Measurements from ENCODE around the gene TMEM192.
A peak's percentile ranks its signal among the peaks of the same experiment; 100 is the strongest.
"Not testable (repeated sequence)": the region's sequence is repeated elsewhere in the genome, so short reads cannot be mapped to it uniquely, and the experiment has no call there.

The TMEM192 gene

DNA sequence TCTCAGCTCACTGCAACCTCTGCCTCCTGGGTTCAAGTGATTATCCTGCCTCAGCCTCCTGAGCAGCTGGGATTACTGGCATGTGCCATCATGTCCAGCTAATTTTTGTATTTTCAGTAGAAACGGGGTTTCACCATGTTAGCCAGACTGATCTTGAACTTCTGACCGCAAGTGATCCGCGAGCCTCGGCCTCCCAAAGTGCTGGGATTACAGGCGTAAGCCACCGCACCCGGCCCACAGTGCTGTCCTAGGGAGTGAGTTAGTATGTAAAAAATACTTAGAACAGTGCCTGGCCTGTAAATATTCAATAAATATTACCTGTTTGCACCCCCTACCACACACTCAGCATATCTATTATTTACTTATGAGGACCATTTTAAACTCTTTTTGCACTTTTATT is 20.5 kb downstream of the TMEM192 start:
- DNase-seq (ENCODE audit: low spot score) = not testable (repeated sequence)

DNA sequence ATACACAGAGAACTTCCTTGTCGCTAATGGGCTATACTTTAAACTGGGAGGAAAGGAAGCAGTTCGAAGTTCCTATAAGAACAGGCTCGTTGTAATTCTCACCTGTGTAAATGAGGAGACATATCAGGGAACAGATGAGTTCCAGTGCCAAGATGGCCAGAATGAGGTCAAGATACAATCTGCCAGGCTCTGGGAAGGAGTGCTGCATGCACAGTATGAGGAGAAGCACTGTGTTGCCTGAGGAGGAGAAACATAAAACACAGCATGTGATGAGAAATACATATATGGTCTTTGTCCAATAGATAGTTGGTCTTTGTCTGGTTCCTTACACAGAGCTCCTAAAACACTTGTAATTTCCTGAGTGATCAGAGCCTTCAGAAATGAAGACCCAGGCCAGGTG is 24.3 kb downstream of the TMEM192 start:
- peak; percentile 54 for DNase-seq (ENCODE audit: low spot score)

DNA sequence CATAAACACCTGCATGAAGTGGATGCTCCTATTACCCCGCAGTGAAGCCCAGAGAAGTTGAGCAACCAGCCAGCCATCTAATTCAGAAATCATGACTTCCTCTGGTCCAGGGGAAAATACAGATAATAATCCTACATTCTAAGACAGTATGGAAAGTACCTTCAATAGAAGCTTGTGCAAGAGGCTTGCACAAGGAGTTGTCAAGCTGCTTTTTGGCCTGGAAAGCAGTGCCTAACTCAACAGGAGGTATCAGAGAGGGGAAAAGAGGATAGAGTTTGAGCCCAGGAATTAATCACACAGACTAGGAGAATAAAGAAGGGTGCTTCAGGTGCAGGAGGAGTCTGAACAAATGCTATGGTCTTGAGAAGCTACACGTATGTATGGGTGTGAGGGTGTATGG is 26.7 kb downstream of the TMEM192 start:
- DNase-seq (ENCODE audit: low spot score) = no peak

DNA sequence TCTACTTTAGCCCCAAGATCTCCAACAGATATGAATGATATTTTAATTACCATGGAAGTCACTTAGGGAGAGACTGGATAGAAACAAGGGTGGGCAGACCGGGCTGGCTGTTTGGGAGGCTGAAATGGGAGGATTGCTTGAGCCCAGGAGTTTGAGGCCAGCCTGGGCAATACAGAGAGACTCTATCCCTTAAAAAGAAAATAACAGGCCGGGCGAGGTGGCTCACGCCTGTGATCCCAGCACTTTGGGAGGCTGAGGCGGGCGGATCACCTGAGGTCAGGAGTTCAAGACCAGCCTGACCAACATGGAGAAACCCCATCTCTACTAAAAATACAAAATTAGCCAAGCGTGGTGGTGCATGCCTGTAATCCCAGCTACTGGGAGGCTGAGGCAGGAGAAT is 27.9 kb downstream of the TMEM192 start:
- not testable (repeated sequence) for DNase-seq (ENCODE audit: low spot score)

DNA sequence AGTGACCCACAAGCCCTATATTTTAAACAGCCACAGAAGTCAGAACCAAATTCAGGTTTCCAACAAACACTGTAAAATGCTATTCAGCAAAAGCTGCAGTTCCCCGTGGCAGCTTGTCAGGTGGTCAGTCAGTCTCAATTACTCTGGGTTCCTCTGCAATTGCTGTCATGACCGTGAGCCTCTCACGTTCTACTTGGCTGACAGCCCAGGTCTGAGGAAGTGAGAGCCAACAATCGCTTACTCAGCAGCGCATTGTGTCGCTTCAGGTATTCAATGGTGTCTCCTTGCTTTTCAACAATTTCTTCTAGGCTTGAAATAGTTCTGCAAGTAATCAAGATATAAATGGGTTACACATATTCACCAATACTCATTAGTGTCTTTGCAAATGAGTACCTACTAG is 33.2 kb downstream of the TMEM192 start:
- peak; percentile 69 for DNase-seq (ENCODE audit: low spot score)

DNA sequence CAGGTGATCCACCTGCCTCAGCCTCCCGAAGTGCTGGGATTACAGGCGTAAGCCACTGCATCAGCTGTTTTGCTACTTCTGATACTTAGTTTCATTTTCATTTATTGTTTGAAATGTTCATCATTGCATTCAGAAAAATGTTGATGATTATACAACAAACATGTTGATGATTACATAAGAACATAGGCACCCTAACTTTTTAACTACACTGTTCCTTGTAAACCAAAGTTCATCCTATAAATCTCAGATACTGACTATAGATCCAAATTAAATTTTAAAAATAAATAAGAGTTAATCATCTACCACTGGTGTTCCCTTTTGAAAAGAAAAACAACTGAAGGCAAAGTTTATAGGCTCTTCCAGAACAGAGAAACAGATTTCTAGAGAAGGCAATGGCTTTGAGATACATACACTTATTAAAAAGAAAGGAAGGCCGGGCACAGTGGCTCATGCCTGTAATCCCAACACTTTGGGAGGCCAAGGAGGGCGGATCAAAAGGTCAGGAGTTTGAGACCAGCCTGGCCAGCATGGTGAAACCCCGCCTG is 35.6 kb downstream of the TMEM192 start:
- DNase-seq (ENCODE audit: low spot score) = no peak

DNA sequence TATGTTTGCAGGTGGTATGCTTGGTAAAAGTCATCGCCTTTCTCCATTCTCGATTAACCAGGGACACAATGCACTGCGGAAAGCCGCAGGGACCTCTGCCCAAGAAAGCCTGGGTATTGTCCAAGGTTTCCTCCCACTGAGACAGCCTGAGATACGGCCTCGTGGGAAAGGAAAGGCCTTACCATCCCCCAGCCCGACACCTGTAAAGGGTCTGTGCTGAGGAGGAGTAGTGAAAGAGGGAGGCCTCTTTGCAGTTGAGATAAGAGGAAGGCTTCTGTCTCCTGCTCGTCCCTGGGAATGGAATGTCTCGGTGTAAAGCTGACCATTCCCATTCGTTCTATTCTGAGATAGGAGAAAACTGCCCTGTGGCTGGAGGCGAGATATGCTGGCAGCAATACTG is 39.3 kb downstream of the TMEM192 start:
- DNase-seq (ENCODE audit: low spot score) = not testable (repeated sequence)

DNA sequence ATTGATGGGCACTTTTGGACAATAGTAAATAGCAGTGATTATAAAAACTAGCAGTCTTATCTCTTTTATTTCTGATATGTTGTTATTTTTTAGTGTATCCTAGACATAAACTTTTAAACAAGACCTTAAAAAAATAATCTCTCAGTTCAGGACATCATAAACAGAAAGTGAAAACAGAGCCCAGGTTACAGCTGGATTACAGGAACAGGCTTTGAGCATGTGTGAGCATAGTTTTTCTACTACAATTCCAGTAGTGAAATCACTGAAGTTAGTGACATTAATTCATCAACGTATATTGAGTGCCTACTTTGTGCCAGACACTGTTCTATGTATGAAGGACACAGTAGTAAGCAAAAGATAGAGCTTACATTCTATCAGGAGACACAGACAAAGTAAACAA is 42.1 kb downstream of the TMEM192 start:
- no peak for DNase-seq (ENCODE audit: low spot score)

DNA sequence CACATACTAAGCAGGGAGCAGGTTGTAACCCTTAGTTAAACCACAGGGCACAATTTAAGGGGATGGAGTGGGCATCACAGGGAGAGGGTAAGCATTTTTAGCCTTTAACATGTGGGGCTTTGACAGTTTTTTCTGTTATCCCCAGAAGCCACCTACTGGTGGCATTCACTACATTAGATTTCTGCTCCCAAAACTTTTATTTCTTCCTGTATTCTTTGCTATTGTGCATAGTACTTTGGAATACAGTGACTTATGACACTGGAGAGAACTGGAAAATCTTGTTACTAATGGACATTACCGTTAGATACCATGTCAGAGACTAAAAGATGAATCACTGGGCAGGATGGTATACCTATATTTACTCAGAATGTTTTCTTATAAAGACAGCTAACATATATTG is 51.7 kb downstream of the TMEM192 start:
- DNase-seq (ENCODE audit: low spot score) = no peak

DNA sequence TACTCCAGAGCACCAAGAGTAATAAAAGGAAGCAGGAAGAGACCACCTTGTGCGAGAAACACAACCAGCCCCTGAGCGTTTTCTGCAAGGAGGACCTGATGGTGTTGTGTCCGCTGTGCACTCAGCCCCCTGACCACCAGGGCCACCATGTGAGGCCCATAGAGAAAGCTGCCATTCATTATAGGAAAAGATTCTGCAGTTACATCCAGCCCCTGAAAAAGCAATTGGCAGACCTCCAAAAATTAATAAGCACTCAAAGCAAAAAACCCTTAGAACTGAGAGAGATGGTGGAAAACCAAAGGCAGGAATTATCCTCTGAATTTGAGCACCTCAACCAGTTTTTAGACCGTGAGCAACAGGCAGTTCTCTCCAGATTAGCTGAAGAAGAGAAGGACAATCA is 53.3 kb downstream of the TMEM192 start:
- no peak for DNase-seq (ENCODE audit: low spot score)

DNA sequence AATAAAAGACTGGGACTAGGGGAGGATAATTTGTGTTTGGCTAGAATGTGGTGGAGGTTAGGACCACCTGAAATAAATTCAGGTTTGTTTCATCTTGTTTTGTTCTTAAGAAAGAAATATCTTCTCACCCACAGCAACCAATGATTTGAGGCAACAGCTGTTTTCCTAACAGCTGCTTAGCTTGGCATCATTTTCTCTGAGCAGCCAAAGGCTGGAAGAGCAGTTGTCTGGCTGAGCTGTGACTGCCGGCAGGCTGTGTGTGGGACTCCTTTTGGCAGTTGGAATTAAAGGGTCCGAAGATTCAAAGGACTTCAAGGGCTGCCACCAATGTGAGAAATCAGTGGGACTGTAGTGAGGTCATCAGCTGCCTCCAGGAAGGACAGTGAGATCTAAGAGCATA is 54.0 kb downstream of the TMEM192 start:
- no peak for DNase-seq (ENCODE audit: low spot score)

DNA sequence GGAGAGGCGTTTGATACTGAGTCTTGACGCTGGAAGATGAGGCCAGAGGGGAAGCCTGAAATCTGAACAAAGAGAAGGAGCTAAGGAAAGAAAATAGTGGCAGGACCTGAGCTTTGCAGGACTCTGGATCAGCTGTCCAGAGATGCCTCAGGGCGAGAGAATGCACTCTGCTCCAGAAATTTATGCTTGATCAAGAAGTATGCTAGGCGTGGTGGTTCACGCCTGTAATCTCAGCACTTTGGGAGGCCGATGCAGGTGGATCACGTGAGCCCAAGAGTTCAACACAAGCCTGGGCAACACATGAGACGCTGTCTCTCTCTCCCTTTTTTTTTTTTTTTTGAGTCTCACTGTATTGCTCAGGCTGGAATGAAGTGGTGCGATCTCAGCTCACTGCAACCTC is 57.1 kb downstream of the TMEM192 start:
- DNase-seq (ENCODE audit: low spot score) = no peak

DNA sequence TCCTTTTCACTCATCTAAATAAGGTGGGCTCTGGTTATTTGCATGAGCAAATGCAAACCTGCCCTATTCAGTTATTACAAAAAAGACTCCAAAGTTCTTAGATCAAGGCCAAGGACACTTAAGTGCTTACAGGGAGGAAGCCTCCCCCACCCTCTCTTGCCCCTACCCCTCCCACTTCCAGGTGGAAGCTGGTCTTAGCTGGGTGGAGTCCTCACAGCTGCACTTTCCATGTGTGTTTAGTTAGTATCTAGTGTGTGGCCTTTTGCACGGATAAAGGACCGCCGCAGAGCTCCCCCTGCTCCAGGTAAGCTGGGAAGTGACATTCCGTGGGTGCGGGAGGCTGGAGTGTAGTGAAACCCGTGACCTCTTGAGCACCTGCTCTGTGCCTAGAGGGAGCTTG is 59.0 kb downstream of the TMEM192 start, which contains the start of gene TRIM75:
Gene TRIM75 (plus strand): TSS at position 222 of the 400 bp plus-strand sequence. CDS start 5,282 bp downstream, outside the sequence.
- DNase-seq (ENCODE audit: low spot score) = no peak

DNA sequence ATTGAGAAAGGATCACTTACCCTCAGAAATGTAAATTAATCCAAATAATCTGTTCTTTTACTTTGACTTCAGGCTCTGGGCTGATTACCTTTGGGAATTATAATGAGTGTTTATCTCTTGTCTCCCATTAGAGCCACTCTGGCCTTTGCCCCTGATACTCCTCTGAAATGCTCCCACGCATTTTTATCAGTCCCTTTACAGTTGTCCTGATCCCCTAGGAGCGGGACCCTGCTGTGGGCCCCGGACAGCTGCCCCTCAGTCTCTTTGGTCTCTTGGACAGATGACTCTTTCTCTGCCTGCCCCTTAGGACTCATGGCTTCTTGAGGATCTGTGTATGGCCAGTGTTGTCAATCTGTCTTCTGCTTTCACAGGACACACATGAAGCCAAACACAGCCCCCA is 60.0 kb downstream of the TMEM192 start:
- DNase-seq (ENCODE audit: low spot score) = no peak

DNA sequence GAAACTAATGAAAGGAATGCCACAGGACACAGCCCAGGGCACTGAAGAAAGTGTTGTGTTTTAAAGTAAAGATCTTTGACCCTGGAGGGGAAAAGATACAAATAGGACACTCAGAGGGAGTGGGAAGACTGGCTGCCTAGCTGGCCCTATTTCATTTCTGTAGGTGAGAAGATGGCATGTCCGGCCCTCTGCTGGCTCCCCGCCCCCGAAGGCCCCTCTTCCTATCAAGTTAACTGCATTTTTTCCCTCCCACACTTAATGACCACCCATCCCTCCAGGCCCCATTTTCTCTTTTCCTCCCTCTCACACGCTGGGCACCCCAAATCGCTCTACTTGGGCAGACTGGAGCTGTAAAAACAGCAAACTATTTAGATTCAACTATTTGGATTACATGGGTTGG is 64.5 kb downstream of the TMEM192 start:
- DNase-seq (ENCODE audit: low spot score) = no peak

DNA sequence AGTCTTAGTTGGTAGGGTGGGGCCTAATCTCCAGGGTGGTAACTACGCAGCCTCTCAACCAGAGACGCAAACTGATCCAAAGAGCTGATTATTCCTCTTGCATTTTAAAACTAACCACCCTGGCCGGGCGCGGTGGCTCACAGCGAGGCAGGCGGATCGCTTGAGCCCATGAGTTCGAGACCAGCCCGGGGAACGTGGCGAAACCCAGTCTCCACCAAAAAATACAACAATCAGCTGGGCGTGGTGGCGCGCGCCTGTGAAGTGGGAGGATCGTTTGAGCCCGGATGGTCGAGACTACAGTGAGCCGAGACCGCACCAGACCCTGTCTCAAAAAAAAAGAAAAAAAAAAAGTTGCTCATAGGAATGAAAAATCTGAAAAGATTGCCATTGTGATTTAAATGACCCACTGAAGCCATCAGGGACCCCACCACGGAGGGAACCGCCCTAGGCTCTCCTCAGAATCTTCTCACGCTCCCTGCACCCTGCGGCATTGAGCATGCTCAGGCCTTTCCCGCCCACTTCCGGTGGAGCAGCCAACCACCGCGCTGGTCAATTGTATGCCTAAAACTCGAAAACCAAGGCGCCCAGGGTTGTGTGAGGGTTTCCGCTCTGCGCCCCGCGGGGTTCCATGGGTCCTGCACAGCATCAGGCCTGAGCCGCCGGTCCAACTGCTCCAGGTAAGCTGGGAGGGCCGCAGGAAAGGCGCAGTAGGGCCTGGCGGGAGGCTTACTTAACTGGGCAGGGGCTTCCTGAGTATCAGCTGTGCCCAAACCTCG is 81.0 kb downstream of the TMEM192 start, which contains the start of gene TRIM60:
Gene TRIM60 (plus strand): TSS at position 564 of the 776 bp plus-strand sequence. CDS start 8,074 bp downstream, outside the sequence.
- no peak for DNase-seq (ENCODE audit: low spot score)

DNA sequence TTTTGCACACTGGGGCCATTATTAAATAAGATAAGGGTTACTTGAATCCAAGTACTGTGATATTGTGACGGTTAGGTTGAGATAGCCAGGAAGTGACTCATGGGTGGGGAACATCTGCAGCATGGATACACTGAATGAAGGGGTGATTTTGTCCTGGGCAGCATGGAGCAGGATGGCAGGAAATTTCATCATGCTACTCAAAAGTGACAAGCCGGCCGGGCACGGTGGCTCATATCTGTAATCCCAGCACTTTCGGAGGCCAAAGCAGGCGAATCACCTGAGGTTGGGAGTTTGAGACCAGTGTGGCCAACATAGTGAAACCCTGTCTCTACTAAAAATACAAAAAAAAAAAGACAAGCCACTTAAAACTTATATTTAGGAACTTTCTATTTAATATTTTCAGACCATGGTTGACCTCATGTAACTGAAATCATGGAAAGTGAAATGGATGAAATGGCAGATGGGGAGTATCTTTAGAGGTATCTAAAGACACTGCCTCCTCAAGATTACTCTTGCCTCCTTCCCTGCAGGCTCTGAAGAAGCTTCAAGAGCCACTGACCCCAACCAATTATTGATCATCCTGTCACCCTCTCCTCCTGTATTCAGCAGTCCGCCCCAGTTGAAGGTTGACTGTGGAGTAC is 84.8 kb downstream of the TMEM192 start:
- no peak for DNase-seq (ENCODE audit: low spot score)

DNA sequence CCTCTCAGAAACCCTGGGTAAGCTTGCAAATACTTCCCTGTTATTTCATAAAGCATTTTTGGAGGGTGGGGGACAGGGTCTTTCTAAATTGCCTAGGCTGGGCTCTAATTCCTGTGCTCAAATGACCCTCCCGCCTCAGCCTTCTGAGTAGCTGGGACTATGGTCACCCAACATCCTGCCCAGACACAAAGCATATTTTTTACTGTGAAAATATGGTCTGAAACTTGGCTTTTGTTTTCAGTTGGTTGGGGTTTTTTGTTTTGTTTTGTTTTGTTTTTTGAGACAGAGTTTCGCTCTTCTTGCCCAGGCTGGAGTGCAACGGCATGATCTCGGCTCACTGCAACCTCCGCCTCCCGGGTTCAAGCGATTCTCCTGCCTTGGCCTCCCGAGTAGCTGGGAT is 86.9 kb downstream of the TMEM192 start:
- DNase-seq (ENCODE audit: low spot score) = not testable (repeated sequence)

Data from cerebellar cortex (tissue), 1 donor.